Measurements from ENCODE around the gene GIPC1.
A peak's percentile ranks its signal among the peaks of the same experiment; 100 is the strongest.

Gene GIPC1

GRCh38 chr19:14433554-14434501 is 62.1 kb downstream of the GIPC1 start:
- TF ChIP-seq, protein P1, sequence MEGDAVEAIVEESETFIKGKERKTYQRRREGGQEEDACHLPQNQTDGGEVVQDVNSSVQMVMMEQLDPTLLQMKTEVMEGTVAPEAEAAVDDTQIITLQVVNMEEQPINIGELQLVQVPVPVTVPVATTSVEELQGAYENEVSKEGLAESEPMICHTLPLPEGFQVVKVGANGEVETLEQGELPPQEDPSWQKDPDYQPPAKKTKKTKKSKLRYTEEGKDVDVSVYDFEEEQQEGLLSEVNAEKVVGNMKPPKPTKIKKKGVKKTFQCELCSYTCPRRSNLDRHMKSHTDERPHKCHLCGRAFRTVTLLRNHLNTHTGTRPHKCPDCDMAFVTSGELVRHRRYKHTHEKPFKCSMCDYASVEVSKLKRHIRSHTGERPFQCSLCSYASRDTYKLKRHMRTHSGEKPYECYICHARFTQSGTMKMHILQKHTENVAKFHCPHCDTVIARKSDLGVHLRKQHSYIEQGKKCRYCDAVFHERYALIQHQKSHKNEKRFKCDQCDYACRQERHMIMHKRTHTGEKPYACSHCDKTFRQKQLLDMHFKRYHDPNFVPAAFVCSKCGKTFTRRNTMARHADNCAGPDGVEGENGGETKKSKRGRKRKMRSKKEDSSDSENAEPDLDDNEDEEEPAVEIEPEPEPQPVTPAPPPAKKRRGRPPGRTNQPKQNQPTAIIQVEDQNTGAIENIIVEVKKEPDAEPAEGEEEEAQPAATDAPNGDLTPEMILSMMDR (IDR thresholded peaks at IDR 0.05; ENCODE audit: low read length, missing control alignments) = no peak
- no peak for DNase-seq (ENCODE audit: low read depth)
- peak overlapping the region; percentile 74 for H3K4me3 ChIP-seq (replicated peaks; ENCODE audit: low read depth, low read length)

DNA sequence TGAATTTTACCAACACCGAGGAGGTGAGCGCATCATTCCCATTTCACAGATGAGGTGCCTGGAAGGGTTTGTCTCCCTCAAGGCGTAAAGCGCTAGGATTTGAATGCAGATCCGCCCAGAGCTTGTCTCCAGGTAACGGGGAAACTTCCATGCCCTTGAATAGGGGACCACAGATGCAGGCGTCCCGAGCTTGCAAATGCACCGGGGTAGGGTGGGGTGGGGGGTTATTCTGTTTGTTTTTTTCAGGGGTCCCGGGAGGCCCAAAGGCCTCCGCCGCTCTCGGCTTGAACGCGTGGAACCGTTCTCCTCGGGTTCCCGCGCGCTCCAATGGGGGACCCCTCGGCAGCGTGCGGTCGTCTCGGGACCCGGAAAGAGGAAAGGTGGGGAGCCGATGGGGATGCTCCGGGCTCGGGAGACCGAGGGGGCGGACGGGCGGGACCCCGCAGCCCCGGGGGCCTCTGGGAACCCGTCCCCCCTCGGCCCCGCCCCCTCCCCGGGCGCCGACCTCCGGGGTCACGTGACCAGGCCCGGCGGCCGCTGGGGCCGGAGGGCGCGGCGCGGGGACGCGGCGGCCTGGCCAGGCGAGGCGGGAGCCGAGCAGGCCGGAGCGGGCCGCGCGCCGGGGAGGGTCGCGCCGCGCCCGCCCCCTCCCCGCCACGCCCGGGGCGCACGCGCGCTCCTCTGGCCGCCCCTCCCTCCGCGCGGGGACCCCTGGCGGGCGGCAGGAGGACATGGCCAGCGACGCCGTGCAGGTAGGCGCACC is 63.0 kb downstream of the GIPC1 start, which contains the start of gene PKN1:
PKN1 (plus strand) TSS at position 516 of the 763 bp plus-strand sequence; CDS start at position 732, 216 bp downstream.
- peak; percentile 28 for DNase-seq (ENCODE audit: low read depth)
- TF ChIP-seq, protein P1 (IDR thresholded peaks at IDR 0.05; ENCODE audit: low read length, missing control alignments) = no peak
- H3K4me3 ChIP-seq (replicated peaks; ENCODE audit: low read depth, low read length) = peak within 1 kb of the TSS; percentile 74

- DNase-seq (ENCODE audit: low read depth) = no peak
- TF ChIP-seq, protein P1 (IDR thresholded peaks at IDR 0.05; ENCODE audit: low read length, missing control alignments) = no peak
- H3K4me3 ChIP-seq (replicated peaks; ENCODE audit: low read depth, low read length) = no peak overlapping the region
Observed at GRCh38 chr19:14430712-14431111, 65.2 kb downstream of the GIPC1 start.

DNA sequence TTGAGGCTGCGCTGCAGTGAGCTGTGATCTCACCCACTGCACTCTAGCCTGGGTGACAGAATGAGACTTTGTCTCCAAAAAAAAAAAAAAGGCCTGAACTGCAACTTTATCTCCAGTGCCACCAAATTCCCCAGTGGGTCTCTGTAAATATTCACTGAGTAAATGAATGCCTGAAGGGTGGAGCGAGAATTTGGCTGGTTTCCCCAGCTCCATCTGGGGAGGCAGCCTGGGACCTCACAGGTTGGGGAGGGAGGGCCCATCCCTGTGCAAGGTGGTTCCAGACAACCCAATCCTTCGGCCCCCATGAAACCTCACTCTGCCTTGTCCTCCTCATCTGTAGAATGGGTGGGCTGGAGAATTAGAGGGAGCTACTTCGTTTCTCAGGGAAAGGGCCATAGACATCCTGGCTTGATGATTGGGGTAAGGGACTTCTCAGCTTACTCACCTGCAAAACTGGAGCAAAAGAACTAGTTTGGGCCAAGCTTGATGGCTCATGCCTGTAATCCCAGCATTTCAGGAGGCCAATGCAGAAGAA is 67.0 kb downstream of the GIPC1 start:
- DNase-seq (ENCODE audit: low read depth) = no peak
- TF ChIP-seq, protein P1 (IDR thresholded peaks at IDR 0.05; ENCODE audit: low read length, missing control alignments) = no peak
- no peak overlapping the region for H3K4me3 ChIP-seq (replicated peaks; ENCODE audit: low read depth, low read length)
